Keratinocyte (primary cell): ENCODE results near the gene MNAT1.

Experiments
- CTCF ChIP-seq, 3 experiments: IDR thresholded peaks in 1 of 3; conservative IDR thresholded peaks in 1 of 3; optimal IDR thresholded peaks in 1 of 3; 2 replicates in 2 of 3; 3 replicates in 1 of 3; pipeline versions ENCODE3 to v1.5.1; 2011; ENCODE audit warnings: low read length in 3 of 3, mild to moderate bottlenecking in 3 of 3, moderate library complexity in 2 of 3, control low read depth in 1 of 3, inconsistent platforms in 1 of 3; ENCODE audit not compliant: insufficient read depth in 2 of 3; ENCODE audit errors: extremely low read depth in 1 of 3
- EZH2 ChIP-seq: IDR thresholded peaks from one replicate; pipeline ENCODE4 v1.6.1; 2012; ENCODE audit warnings: inconsistent platforms, mild to moderate bottlenecking, low read length, moderate library complexity

GRCh38 chr14:60946773-60947172 lies 212.2 kb downstream of the MNAT1 start:
- no peak for TF ChIP-seq CTCF (optimal IDR thresholded peaks at IDR 0.05 in 1 of 3, IDR thresholded peaks at IDR 0.05 in 1 of 3, conservative IDR thresholded peaks at IDR 0.05 in 1 of 3; ENCODE audit: extremely low read depth in 1 of 3, insufficient read depth in 2 of 3, low read length in 3 of 3)
- TF ChIP-seq EZH2 = no peak
